Thoracic aorta (tissue), 2 donors: ENCODE data around the gene TP53. TPM values are rescaled to one million over a fixed set of nuclear protein-coding genes. Genes with fewer than 3 reads are reported as not detected.
"Not testable (repeated sequence)": the region's sequence is repeated elsewhere in the genome, so short reads cannot be mapped to it uniquely, and the experiment has no call there.

Experiments
- ATAC-seq: fragments of 150-250 bp; one replicate; pipeline ENCODE4 v1.8.0; 2017; ENCODE audit warnings: low read depth; ENCODE audit not compliant: insufficient number of reproducible peaks, low FRiP score
- DNase-seq: peaks from one replicate; pipeline ENCODE4 v3.0.0-alpha.2; 2020; ENCODE audit warnings: low spot score
- H3K27ac ChIP-seq, 2 donors: fragments of 200-600 bp; sonication (generic); 1 replicate in 1 of 2; 2 replicates in 1 of 2; pipeline ENCODE4 v1.5.1; 2016; ENCODE audit warnings: mild to moderate bottlenecking in 2 of 2, moderate library complexity in 2 of 2
- H3K27me3 ChIP-seq: fragments of 200-600 bp; sonication (generic); replicated peaks from 2 replicates; pipeline ENCODE4 v1.6.0; 2016; ENCODE audit warnings: mild to moderate bottlenecking; ENCODE audit not compliant: insufficient read depth
- H3K36me3 ChIP-seq: fragments of 200-600 bp; sonication (generic); one replicate; pipeline ENCODE4 v1.5.1; 2016
- H3K4me1 ChIP-seq, 2 donors: fragments of 200-600 bp; sonication (generic); 1 replicate in 1 of 2; 2 replicates in 1 of 2; pipeline versions ENCODE4 v1.5.1 to v1.6.0; 2016; ENCODE audit warnings: low read depth in 2 of 2, mild to moderate bottlenecking in 1 of 2; ENCODE audit not compliant: control insufficient read depth in 1 of 2
- H3K4me3 ChIP-seq: fragments of 200-600 bp; sonication (generic); 2 replicates; pipeline ENCODE4 v1.5.1; 2016; ENCODE audit warnings: mild to moderate bottlenecking
- H3K9me3 ChIP-seq: fragments of 200-600 bp; sonication (generic); 2 replicates; pipeline ENCODE4 v1.5.1; 2016
- CTCF ChIP-seq: fragments of 200-600 bp; sonication (generic); IDR thresholded peaks from one replicate; pipeline ENCODE4 v1.5.1; 2019; ENCODE audit warnings: antibody characterized with exemption
- total RNA-seq, 2 donors: library from RNA; depleted of rRNA; stranded (reverse); fragments of >200 nt; gene quantifications; one replicate each; pipeline versions ENCODE4 v1.1.0 to v1.2.3, GENCODE V29; 2016

Gene TP53
- total RNA-seq, 2 donors from 2014 or later, result 16.8 to 23.7 TPM

DNA sequence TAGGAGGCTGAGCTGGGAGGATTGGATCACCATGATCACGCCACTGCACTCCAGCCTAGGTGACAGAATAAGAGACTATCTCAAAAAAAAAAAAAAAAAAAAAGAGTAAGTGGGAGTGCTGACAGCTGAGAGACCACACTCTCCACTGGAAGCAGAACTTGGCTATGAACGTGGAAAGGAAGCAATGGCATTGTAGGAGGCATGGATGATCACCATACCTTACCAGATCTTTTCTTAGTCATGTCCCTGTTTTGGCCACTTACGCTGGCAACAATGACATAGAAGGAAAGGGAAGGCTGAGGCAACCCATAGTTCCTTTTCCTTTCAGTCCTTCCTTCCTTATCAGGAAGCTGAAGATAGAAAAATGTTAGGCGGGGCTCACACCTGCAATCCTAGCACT, 40.3 kb downstream of the TP53 start:
- no peak for TF ChIP-seq CTCF
- Histone ChIP-seq H3K27me3 (peaks cover 23% of the 10 kb centered on the region), H3K36me3 (no peaks in the 10 kb centered on the region), H3K4me3 (no peak overlapping the region), H3K4me1 (peaks cover 14 to 22% of the 10 kb centered on the region in 2 donors), H3K9me3 (no peaks in the 10 kb centered on the region), H3K27ac (no peak overlapping the region)
- ATAC-seq (no peak), DNase-seq (no peak)

GRCh38 chr17:7646457-7646856, 40.8 kb downstream of the TP53 start:
- no peak overlapping the region for H3K4me3 ChIP-seq
- H3K27me3 ChIP-seq, result peaks cover 17% of the 10 kb centered on the region
- no peaks in the 10 kb centered on the region for H3K36me3 ChIP-seq
- H3K27ac ChIP-seq, result no peak overlapping the region
- ATAC-seq (no peak), DNase-seq (no peak)
- H3K9me3 ChIP-seq, result no peaks in the 10 kb centered on the region
- TF ChIP-seq CTCF, result no peak
- H3K4me1 ChIP-seq, result peaks cover 12 to 17% of the 10 kb centered on the region in 2 donors

DNA sequence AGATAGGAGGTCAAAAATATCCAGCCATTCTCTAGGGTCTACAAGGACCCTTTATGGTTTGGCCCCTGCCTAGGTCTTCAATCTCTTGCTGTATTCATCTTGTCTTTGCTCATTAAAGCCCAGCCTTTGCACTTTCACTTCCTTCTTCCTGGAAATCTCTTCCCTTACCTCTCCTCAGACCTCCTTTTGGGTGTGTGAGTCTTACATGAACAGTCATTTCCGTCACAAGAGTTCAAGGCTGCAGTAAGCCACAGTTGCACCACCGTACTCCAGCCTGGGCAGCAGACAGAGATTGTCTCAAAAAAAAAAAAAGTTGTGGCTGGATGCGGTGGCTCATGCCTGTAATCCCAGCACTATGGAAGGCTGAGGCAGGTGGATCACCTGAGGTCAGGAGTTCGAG, 42.5 kb downstream of the TP53 start:
- Histone ChIP-seq H3K4me3 (no peak overlapping the region), H3K27ac (no peak overlapping the region), H3K9me3 (no peaks in the 10 kb centered on the region), H3K4me1 (peaks cover 0 to under 1% of the 10 kb centered on the region in 2 donors), H3K36me3 (no peaks in the 10 kb centered on the region), H3K27me3 (peaks cover 1% of the 10 kb centered on the region)
- TF ChIP-seq CTCF, result no peak
- DNase-seq, result no peak
- ATAC-seq, result no peak

- H3K27ac ChIP-seq, DNase-seq, H3K4me1 ChIP-seq, H3K36me3 ChIP-seq, H3K9me3 ChIP-seq, ATAC-seq, H3K27me3 ChIP-seq, H3K4me3 ChIP-seq: not testable (repeated sequence)
Measured at GRCh38 chr17:7641635-7642034, 45.7 kb downstream of the TP53 start.

GRCh38 chr17:7640783-7641182, 46.5 kb downstream of the TP53 start:
- H3K27ac ChIP-seq, result no peak overlapping the region

More at GRCh38 chr17:7640783-7641182, 46.5 kb downstream of the TP53 start:
- no peak for DNase-seq
- H3K9me3 ChIP-seq, result no peaks in the 10 kb centered on the region
- TF ChIP-seq CTCF, result no peak
- no peaks in the 10 kb centered on the region for H3K4me1 ChIP-seq
- no peak overlapping the region for H3K4me3 ChIP-seq
- no peak for ATAC-seq
- no peaks in the 10 kb centered on the region for H3K27me3 ChIP-seq
- no peaks in the 10 kb centered on the region for H3K36me3 ChIP-seq
